GM21381 (cell line): ENCODE results near the gene KDM2B.

ENCODE experiments used
- ATAC-seq: cut with Tn5 transposase; IDR thresholded peaks from one replicate; pipeline ENCODE4 v1.9.1; 2021; ENCODE audit warnings: mild to moderate bottlenecking, moderate library complexity; ENCODE audit not compliant: unreplicated experiment

KDM2B gene

DNA sequence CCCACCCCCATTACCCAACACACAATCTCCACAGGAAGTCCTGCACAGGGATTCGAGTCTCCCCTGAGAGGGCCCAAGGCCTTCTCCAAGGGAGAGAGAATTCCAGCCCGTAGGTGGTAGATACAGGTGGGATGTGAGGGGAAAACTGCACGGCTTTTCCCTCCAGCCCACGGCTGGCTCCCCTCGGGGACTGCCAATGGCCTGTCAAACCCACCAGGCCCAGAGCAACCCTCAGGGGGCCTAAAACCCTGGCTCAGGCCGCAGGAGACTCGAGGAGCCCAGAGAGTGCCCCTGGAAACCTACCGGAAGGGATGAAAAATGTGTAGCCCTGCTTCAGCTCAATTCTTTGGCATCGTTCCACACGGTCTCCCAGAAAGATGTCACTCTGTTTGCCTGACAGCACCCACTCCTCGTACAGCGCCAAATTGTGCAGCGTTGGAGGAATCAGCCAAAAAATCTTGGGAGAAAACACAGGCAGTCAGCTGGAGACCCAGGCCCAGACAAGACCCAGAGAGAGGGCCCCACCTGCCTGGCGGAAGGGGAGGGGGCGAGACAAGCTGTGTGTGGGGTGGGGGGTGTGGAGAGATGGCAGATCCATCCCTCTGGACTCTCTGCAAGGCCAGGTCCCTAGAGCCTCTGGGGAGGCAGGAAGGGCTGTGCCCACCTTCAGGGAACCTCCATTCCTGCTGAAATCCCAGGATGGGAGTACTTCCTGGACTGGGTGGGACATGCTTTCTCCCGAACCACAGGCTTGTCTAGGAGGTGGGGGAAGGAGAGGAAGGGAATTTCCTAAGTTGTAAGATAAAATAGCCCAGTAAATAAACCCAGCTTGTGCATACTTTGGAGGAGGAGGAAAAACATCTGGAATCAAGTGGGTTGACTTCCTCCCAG, 48.1 kb downstream of the KDM2B start:
- ATAC-seq, result no peak

DNA sequence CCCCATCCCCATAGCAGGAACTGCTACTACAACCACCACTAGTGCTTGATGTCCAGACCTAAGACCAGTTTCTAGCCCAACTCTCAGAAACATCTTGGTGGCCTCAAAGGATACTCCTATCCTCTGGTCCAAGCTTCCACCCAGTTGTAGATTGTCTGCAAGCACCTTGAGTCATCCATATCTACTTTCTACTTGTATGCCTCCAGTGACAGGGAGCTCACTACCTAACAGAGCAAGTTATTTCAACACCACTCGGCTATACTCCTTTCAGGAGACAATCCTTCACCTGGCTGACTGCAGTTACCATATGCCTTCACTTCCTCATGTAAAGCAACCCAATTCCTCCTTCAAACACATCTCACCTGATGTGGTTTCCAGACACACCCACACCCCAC, 49.5 kb downstream of the KDM2B start:
- ATAC-seq, result no peak

DNA sequence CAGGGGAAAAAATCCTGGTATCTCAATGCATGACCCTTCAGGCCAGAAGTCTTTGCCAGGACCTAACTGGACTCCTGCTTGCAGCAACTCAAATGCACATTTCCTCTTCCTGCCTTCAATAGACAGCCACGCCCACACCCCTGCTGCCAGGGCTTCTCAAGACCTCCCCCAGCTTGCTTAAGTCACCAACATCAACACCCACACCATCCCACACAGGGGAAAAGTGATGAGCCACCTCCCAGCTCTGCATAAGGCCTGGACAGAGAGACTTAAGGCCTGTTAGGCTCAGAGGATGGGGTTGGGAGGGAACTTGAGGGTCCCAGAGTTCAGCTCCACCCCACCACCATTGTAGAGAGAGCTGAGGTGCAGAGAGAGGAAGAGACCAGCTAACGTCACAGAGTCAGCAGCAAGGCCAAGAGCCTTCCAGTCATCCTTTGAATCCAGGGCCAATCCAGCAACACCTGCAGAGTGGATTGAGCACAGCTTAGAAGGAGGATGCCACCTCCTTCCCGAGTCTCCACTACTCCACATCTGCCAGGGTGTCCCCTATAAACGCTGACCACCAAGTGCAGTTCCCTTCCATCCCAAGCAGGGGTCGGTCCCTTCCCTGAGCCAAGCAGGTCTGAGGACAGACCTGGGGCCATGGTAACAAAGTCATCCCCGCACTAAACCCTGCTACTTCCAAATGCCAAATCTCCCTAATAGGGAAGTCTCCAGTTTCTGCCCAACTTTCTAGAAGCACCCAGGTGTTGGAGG, 50.0 kb downstream of the KDM2B start:
- no peak for ATAC-seq

DNA sequence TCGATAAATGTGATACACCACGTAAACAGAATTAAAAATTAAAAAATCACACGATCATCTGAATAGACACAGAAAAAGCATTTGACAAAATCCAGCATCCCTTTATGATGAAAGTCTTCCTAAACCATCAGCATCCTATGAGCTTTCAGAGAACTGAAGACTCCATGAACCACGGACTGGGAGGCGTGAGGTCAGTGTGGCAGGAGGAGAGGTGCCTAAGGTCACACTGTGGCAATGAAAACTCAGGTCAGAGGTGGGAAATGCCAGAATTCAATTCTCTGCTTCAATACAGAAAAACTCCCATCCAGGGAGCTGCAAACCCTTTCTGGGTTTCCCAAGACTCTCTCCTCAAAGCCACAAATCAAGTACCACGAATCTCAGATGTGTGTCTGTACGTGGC, 51.6 kb downstream of the KDM2B start:
- ATAC-seq, result no peak

DNA sequence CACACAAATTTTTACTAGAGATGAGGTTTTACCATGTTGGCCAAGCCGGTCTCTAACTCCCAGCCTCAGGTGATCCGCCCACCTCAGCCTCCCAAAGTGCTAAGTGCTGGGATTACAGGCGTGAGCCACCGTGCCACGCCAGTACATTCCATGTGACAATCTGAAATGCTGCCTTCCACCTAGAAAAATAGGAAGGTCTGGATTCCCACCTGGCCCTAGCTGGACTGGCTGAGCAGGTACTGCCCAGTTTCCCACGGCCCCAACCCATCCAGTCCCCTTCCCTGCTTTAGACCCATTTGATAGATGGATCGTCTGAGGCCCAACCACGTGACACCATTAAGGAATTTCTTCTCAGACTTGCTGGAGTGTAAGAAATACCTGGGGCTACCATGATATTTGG, 55.4 kb downstream of the KDM2B start:
- no peak for ATAC-seq

DNA sequence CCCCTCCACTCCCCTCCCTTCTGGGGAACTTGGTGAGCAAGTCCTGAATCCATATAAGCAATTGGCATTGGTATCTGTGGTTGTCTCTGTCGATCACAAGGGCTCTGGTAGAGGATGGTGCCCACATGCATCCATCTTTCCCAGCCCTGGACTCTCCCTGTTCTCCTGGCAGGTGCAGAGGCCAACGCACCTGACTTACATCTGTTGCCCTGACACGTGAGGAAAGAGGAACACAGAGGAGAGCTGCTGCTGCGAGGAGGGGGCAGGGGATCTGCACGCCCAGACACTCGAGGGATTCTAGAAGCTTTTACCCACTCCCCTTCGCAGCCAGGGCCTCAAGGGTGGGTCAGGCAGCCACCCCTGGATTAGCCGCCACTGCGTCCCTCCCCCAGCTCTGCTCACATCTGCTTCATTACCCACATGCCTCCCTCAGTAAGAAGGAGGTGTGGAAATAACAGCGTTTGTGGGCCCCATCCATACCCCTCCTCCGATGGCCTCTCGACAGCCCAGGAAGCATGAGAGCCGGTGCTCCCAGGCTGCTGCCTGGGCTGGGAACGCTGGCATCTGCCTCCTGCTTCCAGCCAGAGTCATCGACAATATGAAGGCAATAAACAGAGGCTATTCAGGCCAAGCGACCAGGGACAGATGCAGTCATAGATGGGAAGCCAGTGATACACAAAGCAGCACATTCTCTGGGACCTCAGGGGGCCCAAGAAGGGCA, 56.5 kb downstream of the KDM2B start:
- ATAC-seq, result no peak

DNA sequence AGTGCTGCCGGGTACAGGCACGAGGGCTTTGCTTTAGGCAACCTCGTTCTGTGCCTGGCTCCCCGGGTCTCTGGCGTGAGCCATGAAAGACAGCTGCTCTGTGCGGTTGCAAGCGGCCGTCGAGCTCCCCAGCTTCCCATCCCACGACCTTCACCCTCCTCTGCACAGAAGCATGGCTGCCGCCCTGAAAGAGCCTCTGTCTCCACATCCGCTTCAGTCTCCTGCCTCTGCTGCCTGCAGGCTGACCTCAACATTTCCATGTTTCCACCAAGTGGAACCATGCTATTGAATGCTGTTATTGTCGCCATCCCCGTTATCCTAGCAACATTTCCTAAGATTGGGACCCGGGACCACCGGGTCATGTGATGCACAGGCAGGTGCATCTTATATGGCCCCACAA, 57.1 kb downstream of the KDM2B start:
- peak; percentile 26 for ATAC-seq

DNA sequence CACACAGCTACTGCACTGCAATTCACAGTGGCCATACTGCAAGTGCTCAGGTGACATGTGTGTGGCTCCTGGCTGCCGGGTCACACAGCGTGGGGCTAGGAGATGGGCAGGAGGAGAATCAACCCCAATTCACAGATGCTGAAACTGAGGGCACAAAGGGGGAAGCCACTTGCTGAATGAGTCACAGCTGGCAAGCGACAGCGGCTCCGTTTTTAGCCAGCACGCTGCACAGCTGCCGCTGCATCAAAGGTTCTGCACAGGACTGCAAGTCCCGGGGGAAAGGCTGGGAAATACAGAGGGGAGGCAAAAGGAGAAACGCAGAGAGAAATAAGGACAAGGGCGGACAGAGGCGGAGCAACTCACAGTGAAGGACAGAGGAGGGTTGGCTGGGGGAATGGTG, 57.9 kb downstream of the KDM2B start:
- peak; percentile 54 for ATAC-seq

DNA sequence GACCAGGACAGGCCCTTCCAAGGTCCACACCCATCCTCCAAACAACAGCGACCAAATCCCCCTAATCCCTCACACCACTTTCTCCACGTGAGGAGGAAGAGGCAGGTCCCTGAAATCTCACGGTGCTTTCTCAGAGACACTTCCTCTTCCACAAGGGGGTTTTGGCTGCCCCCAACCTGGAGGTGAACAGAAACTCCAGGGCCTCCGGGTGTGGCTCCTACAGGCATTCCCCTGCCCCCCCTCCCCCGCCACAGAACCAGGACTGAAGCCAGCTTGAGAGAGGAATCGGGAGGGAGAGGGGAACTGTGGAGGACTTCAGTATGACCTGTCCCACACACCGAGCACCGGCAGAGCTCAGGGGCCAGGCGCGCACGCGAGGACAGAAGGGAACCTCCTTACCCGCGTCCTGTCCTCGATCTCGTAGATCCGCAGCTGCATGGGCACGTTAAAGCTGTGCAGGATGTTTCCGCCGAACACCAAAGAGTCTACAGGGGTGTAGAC, 60.2 kb downstream of the KDM2B start:
- no peak for ATAC-seq

DNA sequence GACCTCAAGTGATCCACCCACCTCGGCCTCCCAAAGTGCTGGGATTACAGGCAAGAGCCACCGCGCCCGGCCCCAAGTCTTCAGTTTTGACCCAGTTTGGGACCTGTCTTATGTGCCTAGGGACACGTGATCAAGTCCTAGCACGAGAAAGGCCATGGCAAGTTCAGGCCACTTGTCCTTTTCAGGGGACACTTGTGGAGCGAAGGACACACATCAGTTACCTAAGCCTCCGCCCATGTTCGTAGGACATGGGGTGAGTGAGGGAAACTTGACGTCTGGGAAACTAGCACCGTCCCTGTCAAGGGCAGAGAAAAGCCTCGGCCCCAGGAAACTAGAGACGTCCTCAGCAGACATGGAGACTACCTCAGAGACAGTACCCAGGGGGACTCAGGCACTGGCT, 60.7 kb downstream of the KDM2B start:
- ATAC-seq, result no peak

DNA sequence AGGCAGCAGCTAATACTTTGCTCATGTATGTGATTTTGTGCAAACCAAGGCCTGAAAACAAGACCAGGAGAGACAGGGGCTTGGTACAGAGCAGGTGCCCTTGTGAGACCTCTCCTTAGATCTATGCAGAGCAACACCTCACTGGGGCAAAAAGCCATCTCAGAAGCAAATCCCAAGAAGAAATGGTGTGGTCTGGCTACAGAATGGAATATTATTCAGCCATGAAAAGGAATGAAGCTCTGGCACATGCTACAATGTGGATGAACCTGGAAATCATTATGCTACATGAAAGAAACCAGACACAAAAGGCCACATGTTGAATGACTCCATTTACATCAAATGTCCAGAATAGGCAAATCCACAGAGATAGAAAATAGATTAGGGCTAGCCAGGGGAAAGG, 61.6 kb downstream of the KDM2B start:
- ATAC-seq, result no peak

DNA sequence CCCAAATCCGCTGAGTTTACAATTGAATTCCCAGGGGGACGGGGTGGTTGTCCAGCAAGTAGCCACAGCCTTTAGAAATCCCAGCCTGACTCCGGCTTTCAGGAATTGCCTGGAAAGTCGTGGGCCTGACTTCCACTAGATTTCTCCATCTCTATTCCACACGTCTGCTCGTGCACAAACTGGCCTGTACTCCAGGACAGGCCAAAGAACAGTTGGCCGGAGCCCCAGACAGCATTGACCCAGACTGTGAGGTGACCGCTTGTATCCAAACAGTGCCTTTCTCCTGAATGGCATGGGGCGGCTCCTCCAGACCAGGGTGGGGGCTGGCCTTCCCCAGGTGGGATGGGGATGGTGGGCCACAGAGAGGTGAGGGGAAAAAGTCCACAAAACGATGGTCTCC, 62.2 kb downstream of the KDM2B start:
- ATAC-seq, result no peak

DNA sequence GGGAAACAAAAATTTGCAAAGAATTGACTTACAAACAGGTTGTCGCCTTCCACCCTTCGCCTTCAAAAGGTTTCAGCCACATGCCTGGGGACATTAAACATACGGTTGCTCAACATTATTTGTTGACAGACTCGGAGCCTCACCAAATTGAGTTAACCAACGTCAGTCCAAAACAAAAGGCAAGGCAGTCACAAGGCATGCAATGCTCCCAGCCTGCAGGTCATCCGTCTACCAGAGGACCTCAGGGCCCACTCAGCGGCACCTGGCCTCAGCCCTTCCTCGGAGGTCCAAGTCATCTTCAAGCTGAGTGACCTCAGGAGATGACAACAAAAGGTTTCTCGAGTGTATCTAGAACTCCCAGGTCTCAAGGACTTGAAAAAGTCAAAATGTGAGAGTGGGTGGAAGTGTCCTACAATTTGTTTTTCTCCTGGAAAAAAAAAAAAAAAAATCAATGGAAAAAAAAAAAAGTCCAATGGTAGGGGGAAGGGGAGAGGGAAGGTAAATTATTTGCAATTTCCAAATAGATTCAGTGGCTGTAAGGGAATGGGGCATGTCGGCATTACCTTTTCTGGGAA, 64.3 kb downstream of the KDM2B start:
- no peak for ATAC-seq

DNA sequence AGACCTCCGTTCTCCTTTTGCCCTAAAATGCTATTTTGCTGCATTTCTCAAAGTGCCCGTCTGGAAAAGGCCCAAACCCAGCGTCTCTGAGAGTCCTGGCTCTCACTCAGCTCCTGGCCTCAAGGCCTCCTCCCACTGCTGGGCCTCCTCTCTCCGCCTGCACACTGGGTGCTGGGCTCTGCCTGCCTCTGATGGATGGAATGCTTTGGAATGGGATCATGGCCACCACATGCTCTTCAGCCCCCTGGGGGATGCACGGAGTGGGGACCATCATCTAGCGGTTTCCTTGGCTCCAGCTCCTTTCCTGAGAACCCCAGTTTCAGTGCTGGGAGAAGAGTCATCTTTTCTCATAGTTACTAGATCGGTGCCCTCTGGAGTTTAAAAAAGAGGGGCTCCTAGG, 65.2 kb downstream of the KDM2B start:
- no peak for ATAC-seq

DNA sequence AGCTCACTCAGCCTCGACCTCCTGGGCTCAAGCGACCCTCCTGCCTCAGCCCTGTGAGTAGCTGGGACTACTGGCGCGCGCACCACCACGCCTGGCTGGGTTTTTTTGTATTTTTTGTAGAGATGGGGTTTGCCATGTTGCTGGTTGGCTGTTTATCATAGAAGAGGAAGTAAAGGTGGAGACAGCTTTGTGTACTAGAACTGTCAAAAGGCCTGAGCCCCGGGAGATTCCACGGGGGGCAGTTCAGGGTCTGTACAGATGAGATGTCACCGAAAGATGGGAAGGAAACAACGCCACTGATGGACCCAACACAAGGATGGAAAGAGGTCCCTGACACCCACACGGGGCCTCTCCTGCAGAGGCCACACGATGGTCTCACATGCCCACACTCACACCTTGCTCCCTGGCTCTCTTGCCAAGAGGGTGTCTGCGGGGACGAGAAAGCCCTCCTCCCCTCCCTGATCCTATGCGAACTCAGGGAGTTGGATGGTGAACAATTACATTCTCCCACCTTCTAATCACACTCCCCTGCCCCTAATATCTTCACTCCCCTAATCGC, 66.6 kb downstream of the KDM2B start:
- ATAC-seq, result peak; percentile 38

DNA sequence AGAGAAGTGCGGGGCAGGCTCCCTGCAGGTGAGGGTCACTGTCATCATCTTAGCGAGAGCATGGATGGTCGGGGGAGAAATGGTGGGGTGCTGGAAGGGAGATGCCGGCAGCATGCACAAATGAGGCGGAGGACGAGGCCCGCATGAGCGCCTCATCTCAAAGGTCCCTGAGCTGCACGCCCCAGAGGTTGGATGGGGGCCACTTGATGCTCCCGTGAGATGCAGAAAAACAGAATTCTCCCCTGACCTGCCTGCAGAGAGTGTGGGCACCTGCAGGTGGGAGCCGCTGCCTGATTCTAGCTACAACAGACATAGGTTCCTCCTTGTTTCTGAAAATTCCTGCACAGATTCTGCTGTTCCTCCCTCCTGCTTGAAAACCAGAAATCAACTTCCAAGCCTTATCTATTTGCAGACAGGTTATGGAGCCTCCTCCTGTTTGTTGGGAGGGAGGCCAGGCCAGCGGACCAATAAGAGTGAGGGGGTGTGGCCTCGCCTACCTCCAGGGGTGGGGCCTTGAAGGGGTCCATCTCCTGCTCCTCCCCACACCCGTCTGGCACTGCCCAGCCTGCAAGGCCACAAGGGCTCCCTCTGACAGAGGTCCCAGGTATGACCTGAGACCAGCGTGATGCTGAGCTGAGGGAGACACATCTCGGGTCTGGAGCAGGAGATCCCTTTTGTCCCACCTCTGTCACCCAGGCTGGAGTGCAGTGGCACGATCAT, 67.2 kb downstream of the KDM2B start:
- peak; percentile 79 for ATAC-seq

DNA sequence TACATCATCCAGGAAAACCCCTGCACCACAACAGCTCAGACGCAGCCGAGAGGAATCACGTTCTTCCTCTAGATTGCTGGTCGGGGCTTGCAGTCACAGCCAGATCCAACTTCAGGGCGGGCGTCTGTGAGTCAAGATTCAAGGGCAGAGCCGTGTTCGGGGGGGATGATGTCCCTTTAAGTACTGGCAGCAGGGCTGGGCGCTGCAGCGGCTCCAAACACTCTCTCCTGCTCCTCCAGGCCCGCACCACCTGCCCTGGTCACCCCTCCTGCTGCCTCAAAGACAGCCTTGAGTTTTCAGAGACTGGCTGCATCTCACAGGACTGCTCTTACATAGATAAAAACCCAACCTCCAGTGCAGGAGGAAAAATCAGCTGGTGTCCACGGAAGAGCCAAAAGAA, 68.3 kb downstream of the KDM2B start:
- no peak for ATAC-seq

DNA sequence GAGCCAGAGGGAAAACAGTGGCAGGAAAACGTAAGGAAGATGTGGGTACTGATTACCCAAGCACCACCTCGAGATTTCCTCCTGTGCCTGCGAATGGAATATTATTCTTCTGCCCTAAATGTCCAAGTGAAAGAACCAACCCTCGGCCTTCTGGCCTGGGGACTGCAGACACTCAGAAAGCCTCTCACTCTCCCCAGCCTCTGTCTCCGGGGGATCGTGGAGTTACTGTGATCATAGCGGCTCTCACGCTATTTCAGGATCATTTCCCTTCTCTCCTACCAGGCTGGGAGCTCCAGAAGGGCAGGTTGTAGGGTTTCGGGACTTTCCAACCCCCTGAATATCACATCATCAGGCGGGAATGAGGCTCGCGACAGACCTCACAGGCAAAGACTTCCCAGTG, 68.9 kb downstream of the KDM2B start:
- no peak for ATAC-seq

DNA sequence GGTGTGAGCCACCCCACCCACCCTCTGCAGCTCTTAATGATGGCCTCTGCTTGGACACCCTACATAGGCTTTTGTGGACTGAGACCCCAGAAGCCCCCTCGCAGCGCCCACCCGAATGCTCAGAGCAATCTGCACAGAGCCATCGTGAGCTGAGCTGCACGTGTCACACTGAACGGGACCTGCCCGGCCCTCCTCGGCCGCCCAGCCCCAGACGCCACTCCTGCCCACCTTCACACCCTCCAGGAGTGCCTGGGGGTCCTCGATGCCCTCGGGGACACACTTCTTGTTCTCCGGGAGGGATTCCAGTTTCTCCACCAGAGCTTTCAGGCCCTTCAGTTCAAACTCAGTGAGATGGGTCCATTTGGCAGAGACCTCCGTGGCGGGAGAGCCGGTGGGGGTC, 71.5 kb downstream of the KDM2B start:
- ATAC-seq, result no peak

DNA sequence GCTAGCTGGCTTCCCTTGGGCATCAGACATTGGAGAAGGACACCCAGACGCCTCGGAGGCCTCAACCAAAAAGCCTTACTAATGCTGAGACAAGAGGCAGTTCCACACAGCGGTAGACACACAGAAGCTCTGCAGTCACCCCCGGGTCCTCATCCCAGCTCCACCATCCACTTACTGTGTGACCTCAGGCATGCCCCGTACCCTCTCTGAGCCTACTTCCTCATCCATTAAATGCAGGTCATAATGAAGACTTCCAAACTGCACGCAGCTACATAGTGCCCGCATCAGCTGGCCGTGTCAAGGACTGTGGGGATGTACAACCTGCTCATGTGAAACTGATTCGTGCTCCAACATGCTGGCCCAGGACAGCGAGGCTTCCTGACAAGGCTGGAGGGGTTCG, 72.3 kb downstream of the KDM2B start:
- no peak for ATAC-seq
